ENCODE measurements around the gene ZFY. TPM values are rescaled to one million over a fixed set of nuclear protein-coding genes. Genes with fewer than 3 reads are reported as not detected.

The ZFY gene
- total and polyA plus RNA-seq, 10 of the 15 experiments (the other 5 are each of a cell fraction or from before 2014, with no cell fraction given): not detected

- no peak for TF ChIP-seq IKZF1 (conservative IDR thresholded peaks at IDR 0.05)
- no peak for TF ChIP-seq ZNF274 (IDR thresholded peaks at IDR 0.05; ENCODE audit: insufficient read depth, insufficient read length)
- no peak for TF ChIP-seq MYB (IDR thresholded peaks at IDR 0.05; ENCODE audit: borderline replicate concordance, low read depth, low read length)
Observed at GRCh38 chrY:2893471-2893870, 41.7 kb upstream of the ZFY start (continued).

GRCh38 chrY:2896050-2896449, 39.1 kb upstream of the ZFY start:
- in situ Hi-C loops (cut with MboI) (no loop called here), intact Hi-C loops (cut with micrococcal nuclease; ENCODE audit: unreplicated experiment) (no loop called here)
- Histone ChIP-seq H3K4me3 (no peak overlapping the region), H2AFZ (ENCODE audit: control insufficient read depth, low read depth, low read length) (no peak overlapping the region), H3K79me2 (ENCODE audit: control insufficient read depth, insufficient read depth, low read length) (no peaks in the 10 kb centered on the region), H3K27ac (ENCODE audit: control insufficient read depth, insufficient read depth) (no peak overlapping the region), H3K9me3 (replicated peaks; ENCODE audit: control insufficient read depth, insufficient read depth, low read length) (no peaks in the 10 kb centered on the region), H3K4me1 (ENCODE audit: control insufficient read depth, insufficient read depth, low read length) (no peaks in the 10 kb centered on the region), H3K4me2 (ENCODE audit: control insufficient read depth, insufficient read depth) (no peak overlapping the region), H3K27me3 (replicated peaks in 1 of 2; ENCODE audit: control insufficient read depth in 2 of 2, insufficient read depth in 2 of 2, low read length in 1 of 2) (no peaks in the 10 kb centered on the region), H3K9ac (ENCODE audit: control insufficient read depth, insufficient read depth, low read length) (no peak overlapping the region), H4K20me1 (ENCODE audit: control insufficient read depth, insufficient read depth) (no peaks in the 10 kb centered on the region), H3K36me3 (ENCODE audit: control insufficient read depth in 2 of 2, insufficient read depth in 2 of 2, low read length in 1 of 2) (no peaks in the 10 kb centered on the region)
- ChIA-PET POLR2A (no interaction called here), RAD21 (ENCODE audit: unreplicated experiment) (no interaction called here), SMC1A (ENCODE audit: uncharacterized antibody, unreplicated experiment) (no interaction called here), CTCF (no interaction called here)
- no peak for DNase-seq (ENCODE audit: low read depth, low spot score)
- no peak for FAIRE-seq
- WGBS (ENCODE audit: insufficient coverage, insufficient replicate concordance, low lambda C conversion rate, missing lambda C conversion rate): no CpG with 5 or more reads among the region's 2 CpGs
- BruUV-seq (replicated peaks): no TSS peak
- ATAC-seq: no peak
- TF ChIP-seq STAT3 (IDR thresholded peaks at IDR 0.05; ENCODE audit: low read depth, low read length): no peak
- no peak for TF ChIP-seq MTA3 (IDR thresholded peaks at IDR 0.05; ENCODE audit: borderline replicate concordance, low read length)
- TF ChIP-seq RAD21 (IDR thresholded peaks at IDR 0.05; ENCODE audit: insufficient read depth, low read depth, low read length): no peak
- TF ChIP-seq NKRF (conservative IDR thresholded peaks at IDR 0.05): no peak
- TF ChIP-seq PAX8 (IDR thresholded peaks at IDR 0.05): no peak
- no peak for TF ChIP-seq PML (IDR thresholded peaks at IDR 0.05; ENCODE audit: low read length)
